H9 (cell line): ENCODE measurements around the gene KMT2C. TPM values are rescaled to one million over a fixed set of nuclear protein-coding genes. Genes with fewer than 3 reads are reported as not detected.
"Not testable (repeated sequence)": the region's sequence is repeated elsewhere in the genome, so short reads cannot be mapped to it uniquely, and the experiment has no call there.

ENCODE experiments used
- DNase-seq: peaks from one replicate; pipeline ENCODE4 v3.0.0-alpha.2; 2017
- H2AFZ ChIP-seq: one replicate; pipeline ENCODE4 v1.6.1; 2013; ENCODE audit warnings: mild to moderate bottlenecking, low read length, control low read depth, moderate library complexity
- H2AK5ac ChIP-seq: 2 replicates; pipeline ENCODE4 v1.6.1; 2013; ENCODE audit warnings: low read length, control low read depth, mixed read lengths; ENCODE audit not compliant: insufficient read length
- H2BK120ac ChIP-seq: one replicate; pipeline ENCODE4 v1.6.1; 2013; ENCODE audit warnings: low read depth, mild to moderate bottlenecking, low read length, control low read depth, inconsistent platforms; ENCODE audit not compliant: poor library complexity, severe bottlenecking
- H2BK12ac ChIP-seq: 2 replicates; pipeline ENCODE4 v1.6.1; 2013; ENCODE audit warnings: low read length, control low read depth, mixed read lengths, low read depth; ENCODE audit not compliant: insufficient read length
- H2BK15ac ChIP-seq: 2 replicates; pipeline ENCODE4 v1.6.1; 2013; ENCODE audit warnings: low read depth, low read length, control low read depth
- H2BK20ac ChIP-seq: one replicate; pipeline ENCODE4 v1.6.1; 2013; ENCODE audit warnings: low read depth, mild to moderate bottlenecking, low read length, control low read depth, inconsistent platforms; ENCODE audit not compliant: poor library complexity, severe bottlenecking
- H2BK5ac ChIP-seq: 2 replicates; pipeline ENCODE4 v1.6.1; 2013; ENCODE audit warnings: low read length, control low read depth, mixed read lengths; ENCODE audit not compliant: insufficient read length
- H3K14ac ChIP-seq: 2 replicates; pipeline ENCODE4 v1.6.1; 2013; ENCODE audit warnings: low read length, control low read depth; ENCODE audit not compliant: insufficient read depth
- H3K18ac ChIP-seq: 2 replicates; pipeline ENCODE4 v1.6.1; 2013; ENCODE audit warnings: low read depth, mild to moderate bottlenecking, mixed read lengths, low read length, control low read depth; ENCODE audit not compliant: insufficient read length
- H3K23ac ChIP-seq: 2 replicates; pipeline ENCODE4 v1.6.1; 2013; ENCODE audit warnings: low read length, control low read depth, mixed read lengths, low read depth; ENCODE audit not compliant: insufficient read length
- H3K23me2 ChIP-seq: 2 replicates; pipeline ENCODE4 v1.6.1; 2013; ENCODE audit warnings: low read depth, mild to moderate bottlenecking, mixed read lengths, low read length, control low read depth; ENCODE audit not compliant: insufficient read length, poor library complexity, severe bottlenecking
- H3K27ac ChIP-seq: 2 replicates; pipeline ENCODE4 v1.5.1; 2013; ENCODE audit warnings: low read length, control low read depth, mixed read lengths, low read depth; ENCODE audit not compliant: insufficient read length
- H3K27me3 ChIP-seq: 2 replicates; pipeline ENCODE4 v1.6.1; 2013; ENCODE audit warnings: low read length, control low read depth, inconsistent platforms; ENCODE audit not compliant: insufficient read depth
- H3K4ac ChIP-seq: 2 replicates; pipeline ENCODE4 v1.6.1; 2013; ENCODE audit warnings: low read depth, mild to moderate bottlenecking, control low read depth, inconsistent platforms, low read length, moderate library complexity
- H3K4me1 ChIP-seq: 2 replicates; pipeline ENCODE4 v1.6.1; 2013; ENCODE audit warnings: low read length, control low read depth, inconsistent platforms; ENCODE audit not compliant: insufficient read depth
- H3K4me2 ChIP-seq: 2 replicates; pipeline ENCODE4 v1.6.1; 2013; ENCODE audit warnings: low read length, control low read depth, mixed read lengths; ENCODE audit not compliant: insufficient read length, insufficient read depth
- H3K56ac ChIP-seq: 2 replicates; pipeline ENCODE4 v1.6.1; 2013; ENCODE audit warnings: low read depth, mild to moderate bottlenecking, mixed read lengths, low read length, control low read depth; ENCODE audit not compliant: insufficient read length
- H3K79me1 ChIP-seq: 2 replicates; pipeline ENCODE4 v1.6.1; 2013; ENCODE audit warnings: low read depth, mild to moderate bottlenecking, moderate library complexity, low read length, control low read depth, inconsistent platforms; ENCODE audit not compliant: insufficient read depth, poor library complexity, severe bottlenecking
- H3K79me2 ChIP-seq: 2 replicates; pipeline ENCODE4 v1.6.1; 2013; ENCODE audit warnings: low read length, control low read depth, inconsistent platforms; ENCODE audit not compliant: insufficient read depth
- H3K9ac ChIP-seq: 2 replicates; pipeline ENCODE4 v1.6.1; 2013; ENCODE audit warnings: low read length, control low read depth, mixed read lengths; ENCODE audit not compliant: insufficient read length; ENCODE audit errors: extremely low read depth
- H3K9me3 ChIP-seq: one replicate; pipeline ENCODE4 v1.6.1; 2013; ENCODE audit warnings: low read depth, low read length, inconsistent platforms; ENCODE audit not compliant: control insufficient read depth
- H3T11ph ChIP-seq: one replicate; pipeline ENCODE4 v1.6.1; 2013; ENCODE audit warnings: mild to moderate bottlenecking, low read length, control low read depth, inconsistent platforms
- H4K20me1 ChIP-seq: one replicate; pipeline ENCODE4 v1.6.1; 2013; ENCODE audit not compliant: control insufficient read depth, insufficient read length, insufficient read depth
- H4K5ac ChIP-seq: 2 replicates; pipeline ENCODE4 v1.6.1; 2013; ENCODE audit warnings: low read depth, mild to moderate bottlenecking, mixed read lengths, low read length, control low read depth; ENCODE audit not compliant: insufficient read length
- H4K8ac ChIP-seq: replicated peaks from 2 replicates; pipeline ENCODE4 v1.6.1; 2013; ENCODE audit warnings: low read length, control low read depth, mixed read lengths, low read depth; ENCODE audit not compliant: insufficient read length
- H4K91ac ChIP-seq: 2 replicates; pipeline ENCODE4 v1.6.1; 2013; ENCODE audit warnings: low read depth, mild to moderate bottlenecking, moderate library complexity, mixed read lengths, low read length, control low read depth; ENCODE audit not compliant: insufficient read length
- H3K27ac Mint-ChIP-seq, 3 experiments: 2 replicates in 2 of 3; 3 replicates in 1 of 3; pipeline ENCODE4 v1.8.0; 2020 to 2021; ENCODE audit warnings: mixed read lengths in 3 of 3, mild to moderate bottlenecking in 1 of 3, moderate library complexity in 1 of 3
- H3K27me3 Mint-ChIP-seq: 2 replicates; pipeline ENCODE4 v1.8.0; 2021; ENCODE audit warnings: low read depth, mild to moderate bottlenecking, moderate library complexity, mixed read lengths
- H3K36me3 Mint-ChIP-seq, 3 experiments: 2 replicates in 2 of 3; 3 replicates in 1 of 3; pipeline ENCODE4 v1.8.0; 2020 to 2021; ENCODE audit warnings: low read depth in 3 of 3, mixed read lengths in 3 of 3; ENCODE audit not compliant: insufficient read depth in 1 of 3
- H3K4me1 Mint-ChIP-seq, 2 experiments: 2 replicates each; pipeline ENCODE4 v1.8.0; 2020; ENCODE audit warnings: mixed read lengths in 2 of 2
- H3K4me3 Mint-ChIP-seq, 2 experiments: 2 replicates in 1 of 2; 3 replicates in 1 of 2; pipeline ENCODE4 v1.8.0; 2020 to 2021; ENCODE audit warnings: mild to moderate bottlenecking in 2 of 2, mixed read lengths in 2 of 2, moderate library complexity in 1 of 2
- H3K9me3 Mint-ChIP-seq, 2 experiments: 2 replicates in 1 of 2; 3 replicates in 1 of 2; pipeline ENCODE4 v1.8.0; 2020; ENCODE audit warnings: mild to moderate bottlenecking in 2 of 2, mixed read lengths in 2 of 2, moderate library complexity in 1 of 2
- WGBS: extraction: QIAGEN DNeasy Blood & Tissue Kit; methylation state at CpG from one replicate; pipeline ENCODE4 v1.1.7; 2013; ENCODE audit warnings: missing lambda C conversion rate, low lambda C conversion rate, mixed read lengths; ENCODE audit not compliant: insufficient read length; ENCODE audit errors: extremely low coverage; 5-methylcytosine and 5-hydroxymethylcytosine counted together
- total RNA-seq: library from RNA; stranded (reverse); gene quantifications from 2 replicates; pipeline ENCODE4 v1.2.1, GENCODE V29; 2021

Gene KMT2C
- total RNA-seq, 1 experiment from 2014 or later: 32.2 TPM

GRCh38 chr7:152378497-152378896 is 57.3 kb downstream of the KMT2C start:
- not testable (repeated sequence) for H3K14ac ChIP-seq, H4K8ac ChIP-seq, H3K18ac ChIP-seq, H3K27ac ChIP-seq, H3K23me2 ChIP-seq, H3K4me1 Mint-ChIP-seq, H3K27ac Mint-ChIP-seq, H3K9ac ChIP-seq, H3K4me2 ChIP-seq, H3T11ph ChIP-seq, H2BK20ac ChIP-seq, H4K20me1 ChIP-seq, H4K91ac ChIP-seq, H2BK5ac ChIP-seq, H3K4me3 Mint-ChIP-seq, H2BK120ac ChIP-seq, H4K5ac ChIP-seq, H3K23ac ChIP-seq, H2AFZ ChIP-seq, DNase-seq, H3K27me3 ChIP-seq, H2AK5ac ChIP-seq, H2BK12ac ChIP-seq, H3K79me1 ChIP-seq, H3K4ac ChIP-seq, H3K27me3 Mint-ChIP-seq, H3K56ac ChIP-seq, H2BK15ac ChIP-seq, H3K4me1 ChIP-seq
- Mint-ChIP-seq H3K9me3 (peaks cover 19 to 20% of the 10 kb centered on the region in 2 experiments), H3K36me3 (peaks cover 2 to 16% (median 8%) of the 10 kb centered on the region in 3 experiments; a peak in 5 of 7 replicates)
- H3K79me2 ChIP-seq: peaks cover 10% of the 10 kb centered on the region; the same call in 1 of the 2 replicates
- H3K9me3 ChIP-seq: peaks cover 26% of the 10 kb centered on the region

DNA sequence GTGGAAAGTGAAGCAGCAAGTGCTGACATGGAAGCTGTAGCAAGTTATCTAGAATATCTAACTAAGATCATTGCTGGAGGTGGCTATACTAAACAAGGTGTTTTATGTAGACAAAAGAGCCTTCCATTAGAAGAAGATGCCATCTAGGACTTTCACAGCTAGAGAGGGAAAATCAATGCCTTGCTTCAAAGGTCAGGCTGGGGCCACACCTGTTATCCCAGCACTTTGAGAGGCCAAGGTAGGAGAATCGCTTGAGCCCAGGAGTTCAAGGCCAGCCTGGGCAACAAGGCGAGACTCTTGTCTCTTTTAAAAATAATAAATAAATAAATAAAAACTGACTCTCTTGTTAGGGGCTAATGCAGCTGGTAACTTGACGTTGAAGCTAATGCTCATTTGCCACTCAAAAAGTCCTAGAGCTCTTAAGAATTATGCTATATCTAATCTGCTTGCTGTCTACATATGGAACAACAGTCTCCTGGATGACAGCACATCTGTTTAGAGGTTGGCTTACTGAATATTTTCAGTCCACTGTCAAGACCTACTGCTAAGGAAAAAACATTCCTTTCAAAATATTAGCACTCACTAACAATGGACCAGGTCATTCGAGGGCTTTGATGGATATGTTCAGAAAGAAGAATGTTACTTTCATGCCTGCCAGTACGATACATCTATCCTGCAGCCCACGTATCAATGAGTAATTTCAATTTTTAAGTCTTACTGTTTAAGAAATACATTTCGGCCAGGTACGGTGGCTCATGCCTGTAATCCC is 58.9 kb downstream of the KMT2C start:
- H3K18ac ChIP-seq, H2AK5ac ChIP-seq, H2BK5ac ChIP-seq, H3K4me1 ChIP-seq, H2BK120ac ChIP-seq, H4K5ac ChIP-seq, H3K27ac Mint-ChIP-seq, H3K14ac ChIP-seq, H4K20me1 ChIP-seq, H3K27ac ChIP-seq, H3K4me1 Mint-ChIP-seq, H3K4ac ChIP-seq, H3K9ac ChIP-seq, H4K8ac ChIP-seq, H3K79me1 ChIP-seq, H2BK15ac ChIP-seq, H2AFZ ChIP-seq, H2BK12ac ChIP-seq, H2BK20ac ChIP-seq, H3K4me3 Mint-ChIP-seq, H3K27me3 Mint-ChIP-seq, H3K23ac ChIP-seq, H3T11ph ChIP-seq, DNase-seq, H3K56ac ChIP-seq, H3K27me3 ChIP-seq, H3K4me2 ChIP-seq, H3K23me2 ChIP-seq, H4K91ac ChIP-seq: not testable (repeated sequence)
- Mint-ChIP-seq H3K36me3 (peaks cover 2 to 16% (median 8%) of the 10 kb centered on the region in 3 experiments; a peak in 5 of 7 replicates), H3K9me3 (peaks cover 19 to 20% of the 10 kb centered on the region in 2 experiments)
- Histone ChIP-seq H3K79me2 (peaks cover 10% of the 10 kb centered on the region; the same call in 1 of the 2 replicates), H3K9me3 (peaks cover 13% of the 10 kb centered on the region)
- WGBS: no CpG with 5 or more reads among the region's 8 CpGs
